Stimulated activated CD4-positive, alpha-beta T cell treated with anti-CD3 and anti-CD28 coated beads, Interleukin-4, amount 100 ng/mL, for 4 hours (primary cell): ENCODE results near the gene OR56A3.
"Not testable (repeated sequence)": the region's sequence is repeated elsewhere in the genome, so short reads cannot be mapped to it uniquely, and the experiment has no call there.

Experiments used
- DNase-seq, 2 experiments: peaks; one replicate each; pipeline ENCODE4 v3.0.0-alpha.2; 2020

OR56A3 gene

GRCh38 chr11:5941951-5942350 lies at the start of gene OR56A3:
OR56A3 (plus strand) TSS chr11:5942251; CDS start chr11:5947347, 5,096 bp downstream.
- DNase-seq, result no peak

- DNase-seq, result no peak
Observed at GRCh38 chr11:5892908-5893307, 49.1 kb upstream of the OR56A3 start, which contains the start of gene OR52E5. OR52E5 (plus strand) TSS chr11:5893208; CDS start chr11:5900777, 7,569 bp downstream.

DNA sequence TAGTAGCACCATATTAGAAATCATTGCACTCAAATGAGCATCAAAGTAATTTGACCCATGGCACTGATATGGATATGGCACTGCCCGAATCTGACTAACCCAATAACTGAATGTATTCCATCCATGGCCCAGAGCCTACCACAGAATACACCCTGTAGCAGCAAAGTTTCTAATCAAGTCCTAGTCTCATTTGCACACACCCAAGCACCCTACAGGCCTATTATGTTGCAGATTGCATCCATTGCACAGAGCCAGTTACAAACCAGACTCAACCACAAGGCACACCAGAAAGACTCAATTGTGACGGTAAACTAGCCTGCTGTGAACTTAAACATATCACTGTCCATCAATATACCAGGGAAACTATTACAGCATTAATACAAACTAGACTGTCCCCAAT lies 42.5 kb upstream of the OR56A3 start:
- DNase-seq, result no peak

DNA sequence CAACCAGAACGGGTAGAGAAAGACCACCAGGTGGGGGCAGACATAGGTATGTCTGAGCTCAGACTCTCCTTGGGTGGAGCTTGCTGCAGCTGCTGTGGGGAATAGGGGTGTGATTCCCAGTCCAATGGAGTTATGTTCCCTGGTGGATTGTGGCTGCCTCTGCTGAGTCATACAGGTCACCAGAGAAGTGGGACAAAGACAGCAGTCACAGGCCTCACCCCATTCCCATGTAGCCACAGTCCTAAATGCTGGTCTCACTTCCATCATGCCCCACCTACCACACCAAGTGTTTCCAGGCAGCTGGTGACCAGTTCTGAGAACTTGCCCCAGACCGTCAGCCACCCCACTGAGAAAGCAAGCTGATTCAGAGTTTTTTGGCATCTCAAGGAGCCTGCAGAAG lies 31.5 kb upstream of the OR56A3 start:
- no peak for DNase-seq

DNA sequence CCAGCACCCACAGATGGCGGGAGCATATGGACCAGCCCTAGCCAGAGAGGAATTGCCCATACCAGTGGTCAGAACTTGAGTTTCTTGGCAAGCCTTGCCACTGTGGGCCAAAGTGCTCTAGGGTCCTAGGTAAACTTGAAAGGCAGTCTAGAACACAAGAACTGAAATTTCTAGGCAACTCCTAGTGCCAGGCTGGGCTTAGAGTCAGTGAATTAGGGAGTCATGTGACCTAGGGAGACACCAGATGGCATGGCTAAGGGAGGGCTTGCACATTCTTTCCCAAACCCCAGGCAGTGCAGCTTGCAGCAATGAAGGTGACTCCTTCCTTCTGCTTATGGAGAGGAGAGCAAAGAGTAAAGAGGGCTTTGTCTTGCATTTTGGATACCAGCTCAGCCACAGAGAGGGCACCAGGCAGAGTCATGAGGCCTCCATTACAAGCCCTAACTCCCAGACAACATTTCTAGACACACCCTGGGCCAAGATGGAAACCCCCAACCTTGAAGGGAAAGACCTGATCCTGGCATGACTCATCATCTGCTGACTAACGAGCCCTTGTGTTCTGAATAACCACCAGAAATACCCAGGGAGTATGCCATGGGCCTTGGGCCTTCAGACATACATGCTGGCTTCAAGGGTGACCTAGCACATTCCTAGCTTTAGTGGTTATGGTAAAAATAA lies 19.2 kb upstream of the OR56A3 start:
- no peak for DNase-seq

DNA sequence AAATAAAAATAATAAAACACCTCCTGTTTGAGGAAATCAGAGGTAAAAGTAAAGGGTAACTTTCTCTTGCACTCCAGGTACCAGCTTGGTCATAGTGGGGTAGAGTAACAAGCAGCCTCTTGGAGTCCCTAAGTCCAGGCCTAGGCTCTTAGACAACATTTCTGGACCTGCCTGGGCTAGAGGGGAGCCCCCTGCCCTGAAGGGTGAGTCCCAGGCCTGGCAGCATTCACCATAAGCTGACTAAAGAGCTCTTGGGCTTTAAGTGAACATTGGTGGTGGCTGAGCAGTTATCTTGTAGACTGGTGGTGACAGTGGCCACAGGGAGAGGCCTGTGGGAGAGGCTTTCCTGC lies 18.6 kb upstream of the OR56A3 start:
- DNase-seq, result no peak

DNA sequence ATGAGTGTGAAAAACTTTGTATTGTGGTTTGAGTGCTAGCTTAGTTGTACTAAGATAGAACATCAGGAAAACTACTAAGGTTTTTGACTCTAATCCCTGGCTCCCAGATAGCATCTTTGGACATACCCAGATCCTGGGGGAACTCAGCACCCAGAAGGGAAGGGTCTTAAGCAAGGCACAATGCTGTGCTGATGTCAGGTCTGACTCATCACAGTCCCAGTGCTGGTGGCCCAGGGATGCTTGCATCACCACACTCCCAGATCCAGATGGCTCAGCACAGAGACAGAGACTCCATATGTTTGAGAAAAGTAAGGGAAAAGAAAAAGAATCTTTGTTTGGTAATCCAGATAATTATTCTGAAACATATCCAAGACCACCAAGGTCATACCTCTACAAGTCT lies 18.3 kb upstream of the OR56A3 start:
- DNase-seq, result no peak

GRCh38 chr11:5928271-5928670 lies 13.8 kb upstream of the OR56A3 start:
- DNase-seq, result no peak

DNA sequence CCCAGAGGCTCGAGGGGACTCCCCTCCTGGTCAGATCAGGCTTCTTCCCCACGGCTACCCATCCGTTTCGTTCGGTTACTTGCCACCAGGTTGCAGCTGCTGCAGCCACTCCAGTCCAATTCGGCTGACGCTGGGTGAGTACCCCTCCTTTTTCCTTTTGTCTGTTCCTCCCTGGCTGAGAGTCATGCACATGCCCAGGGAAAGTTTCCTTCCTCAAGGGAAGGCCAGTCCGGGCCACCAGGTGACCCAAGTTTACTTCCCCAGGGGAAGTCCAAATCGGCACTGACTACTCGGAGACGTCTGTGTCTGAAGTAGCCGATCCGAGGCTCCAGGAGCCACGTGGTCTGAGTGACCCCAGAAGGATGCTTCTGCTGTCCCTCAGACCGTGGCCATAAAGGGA lies 13.2 kb upstream of the OR56A3 start:
- DNase-seq, result no peak

DNA sequence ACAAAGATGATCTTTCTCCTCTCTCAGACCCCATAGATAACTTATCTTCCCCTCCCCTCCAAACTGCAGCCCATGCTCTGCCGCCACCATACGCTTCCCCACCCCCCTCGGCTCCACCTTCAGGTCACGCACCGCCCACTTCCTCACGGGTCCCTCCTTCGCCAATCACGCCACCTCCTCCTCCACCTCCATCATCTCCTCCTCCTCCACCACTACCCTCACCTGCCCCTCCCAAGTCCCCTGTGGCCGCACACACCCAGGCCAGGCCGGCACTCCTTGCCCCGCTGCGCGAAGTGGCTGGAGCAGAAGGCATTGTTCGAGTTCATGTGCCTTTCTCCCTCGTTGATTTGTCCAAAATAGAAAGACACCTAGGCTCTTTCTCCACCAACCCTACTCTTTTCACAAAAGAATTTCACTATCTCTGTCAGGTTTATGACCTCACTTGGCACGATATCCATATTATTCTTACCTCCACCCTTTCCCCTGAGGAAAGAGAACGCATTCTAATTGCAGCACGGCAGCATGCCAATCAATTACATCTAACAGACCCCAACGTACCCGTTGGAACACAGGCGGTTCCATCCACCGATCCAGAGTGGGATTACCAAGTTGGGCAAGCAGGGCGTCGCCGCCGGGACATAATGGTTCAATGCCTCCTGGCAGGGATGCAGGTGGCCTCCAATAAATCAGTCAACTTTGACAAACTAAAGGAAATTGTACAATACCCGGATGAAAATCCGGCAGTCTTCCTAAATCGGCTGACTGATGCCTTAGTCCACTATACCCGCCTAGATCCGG lies 12.3 kb upstream of the OR56A3 start:
- DNase-seq, result no peak

DNA sequence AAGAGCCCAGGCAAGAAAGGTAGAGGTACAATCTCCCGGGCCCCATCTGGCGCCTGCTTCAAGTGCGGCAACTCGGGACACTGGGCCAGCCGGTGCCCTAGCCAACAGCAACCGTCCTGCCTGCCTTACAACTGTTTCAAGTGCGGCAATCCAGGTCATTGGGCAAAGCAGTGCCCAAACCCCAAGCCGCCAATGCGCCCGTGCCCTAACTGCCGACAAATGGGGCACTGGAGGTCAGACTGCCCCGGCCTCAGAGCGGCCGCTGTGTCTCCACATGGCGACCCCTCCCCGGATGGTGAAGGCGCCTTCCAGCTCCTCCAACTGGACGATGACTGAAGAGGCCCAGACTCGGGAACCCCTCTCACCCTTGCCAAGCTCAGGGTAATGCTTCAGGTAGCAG lies 11.4 kb upstream of the OR56A3 start:
- DNase-seq, result no peak

- no peak for DNase-seq
Observed at GRCh38 chr11:5931061-5931460, 11.0 kb upstream of the OR56A3 start.

- no peak for DNase-seq
Observed at GRCh38 chr11:5932671-5933070, 9.4 kb upstream of the OR56A3 start.

DNA sequence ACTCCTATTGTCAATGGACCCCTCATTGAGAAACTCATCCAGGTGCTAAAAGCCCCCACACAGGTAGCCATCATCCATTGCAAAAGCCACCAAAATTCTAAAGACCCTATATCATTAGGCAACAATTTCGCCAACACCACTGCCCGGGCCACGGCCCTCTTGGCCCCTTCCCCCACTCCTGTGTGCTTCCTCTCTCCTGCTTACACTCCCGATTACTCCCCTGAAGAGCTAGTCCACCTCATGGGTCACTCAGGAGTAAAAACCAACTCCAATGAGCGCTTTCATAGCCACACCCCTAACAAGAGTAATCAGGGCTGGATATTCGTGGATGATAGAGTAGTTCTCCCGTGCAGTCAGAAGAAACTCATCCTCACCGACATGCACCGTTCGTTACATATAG lies 8.9 kb upstream of the OR56A3 start:
- no peak for DNase-seq

GRCh38 chr11:5937868-5938602 lies 4.0 kb upstream of the OR56A3 start:
- DNase-seq, result no peak

- DNase-seq, result no peak
Observed at GRCh38 chr11:5938603-5938965, 3.5 kb upstream of the OR56A3 start.

DNA sequence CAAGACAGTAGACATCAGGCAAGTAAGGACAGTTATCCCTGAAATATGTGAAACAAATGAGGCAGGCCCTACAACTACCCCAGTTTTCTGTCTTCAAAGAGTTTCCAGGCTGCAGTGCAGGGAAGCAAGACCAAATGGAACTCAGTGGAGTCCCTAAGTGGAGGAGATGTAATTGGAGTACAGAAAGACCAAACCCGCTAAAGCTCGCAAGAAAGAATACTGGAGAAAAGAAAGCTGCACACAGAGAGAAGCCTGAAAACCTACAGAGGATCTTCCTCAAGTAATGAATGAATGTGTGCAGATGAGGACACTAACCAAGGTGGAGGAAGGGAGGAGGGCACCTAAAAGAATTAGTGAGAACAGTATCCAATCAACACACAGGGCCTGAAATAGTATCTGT lies 1.3 kb upstream of the OR56A3 start:
- DNase-seq, result no peak

- no peak for DNase-seq
Observed at GRCh38 chr11:5955586-5955985, 13.5 kb downstream of the OR56A3 start.

DNA sequence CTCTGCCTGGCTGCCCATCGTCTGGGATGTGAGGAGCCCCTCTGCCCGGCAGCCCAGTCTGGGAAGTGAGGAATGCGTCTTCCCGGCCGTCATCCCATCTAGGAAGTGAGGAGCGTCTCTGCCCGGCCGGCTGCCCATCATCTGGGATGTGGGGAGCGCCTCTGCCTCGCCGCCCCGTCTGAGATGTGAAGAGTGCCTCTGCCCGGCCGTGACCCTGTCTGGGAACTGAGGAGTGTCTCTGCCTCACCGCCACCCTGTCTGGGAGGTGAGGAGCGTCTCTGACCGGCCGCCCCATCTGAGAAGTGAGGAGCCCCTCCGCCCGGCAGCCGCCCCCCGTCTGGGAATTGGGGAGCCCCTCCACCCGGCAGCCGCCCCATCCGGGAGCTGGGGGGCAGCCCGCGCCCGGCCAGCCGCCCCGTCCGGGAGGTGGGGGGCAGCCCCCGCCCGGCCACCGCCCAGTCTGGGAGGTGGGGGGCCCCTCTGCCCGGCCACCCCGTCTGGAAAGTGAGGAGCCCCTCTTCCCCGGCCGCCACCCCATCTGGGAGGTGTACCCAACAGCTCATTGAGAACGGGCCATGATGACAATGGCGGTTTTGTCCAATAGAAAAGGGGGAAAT lies 18.8 kb downstream of the OR56A3 start:
- not testable (repeated sequence) for DNase-seq

GRCh38 chr11:5966958-5967357 lies 24.9 kb downstream of the OR56A3 start:
- DNase-seq, result no peak

GRCh38 chr11:5967708-5968107 lies 25.7 kb downstream of the OR56A3 start:
- DNase-seq, result no peak

- DNase-seq, result no peak
Observed at GRCh38 chr11:5968394-5968793, 26.3 kb downstream of the OR56A3 start, which contains the start of gene OR56A5. OR56A5 (minus strand) TSS chr11:5968494; CDS start chr11:5968494, 0 bp downstream.

DNA sequence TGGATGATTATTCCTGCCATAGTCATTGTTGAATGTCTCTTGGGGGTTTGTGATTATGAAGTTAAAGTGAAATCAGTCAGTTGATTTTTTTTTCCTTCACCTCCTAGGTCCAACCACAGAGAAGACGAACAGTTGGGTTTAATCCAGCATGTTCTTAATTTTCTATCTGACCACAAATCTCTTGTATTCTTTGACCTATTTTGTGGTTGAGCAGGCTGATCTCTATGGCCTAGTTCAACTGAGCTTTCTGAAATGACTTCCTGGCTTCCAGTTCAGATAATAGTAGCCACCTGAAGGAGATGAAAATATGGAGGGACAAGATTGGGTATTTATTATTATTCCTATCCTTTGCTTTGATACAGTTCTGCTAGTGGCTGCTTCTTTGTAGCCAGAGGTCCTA lies 31.5 kb downstream of the OR56A3 start:
- DNase-seq, result no peak
